Fibroblast of the aortic adventitia (primary cell): Measurements from ENCODE around the gene ANKRD11. TPM values are rescaled to one million over a fixed set of nuclear protein-coding genes. Genes with fewer than 3 reads are reported as not detected.

Source experiments
- DNase-seq: peaks from one replicate; pipeline ENCODE4 v3.0.0-alpha.2; 2010; ENCODE audit warnings: low read depth
- H3K4me3 ChIP-seq: 2 replicates; pipeline ENCODE4 v1.5.1; 2011; ENCODE audit warnings: low read depth, mild to moderate bottlenecking, control low read depth, low read length, moderate library complexity
- CTCF ChIP-seq: IDR thresholded peaks from 2 replicates; pipeline ENCODE4 v1.5.1; 2011; ENCODE audit warnings: mild to moderate bottlenecking, low read length, control low read depth, inconsistent platforms; ENCODE audit not compliant: insufficient read depth
- total RNA-seq: library from RNA; depleted of rRNA; stranded (reverse); fragments of >200 nt; gene quantifications from 2 replicates; pipeline ENCODE4 v1.2.3, GENCODE V29; 2012; ENCODE audit warnings: low replicate concordance

The ANKRD11 gene
- total RNA-seq, 1 donor, result 78.9 TPM

DNA sequence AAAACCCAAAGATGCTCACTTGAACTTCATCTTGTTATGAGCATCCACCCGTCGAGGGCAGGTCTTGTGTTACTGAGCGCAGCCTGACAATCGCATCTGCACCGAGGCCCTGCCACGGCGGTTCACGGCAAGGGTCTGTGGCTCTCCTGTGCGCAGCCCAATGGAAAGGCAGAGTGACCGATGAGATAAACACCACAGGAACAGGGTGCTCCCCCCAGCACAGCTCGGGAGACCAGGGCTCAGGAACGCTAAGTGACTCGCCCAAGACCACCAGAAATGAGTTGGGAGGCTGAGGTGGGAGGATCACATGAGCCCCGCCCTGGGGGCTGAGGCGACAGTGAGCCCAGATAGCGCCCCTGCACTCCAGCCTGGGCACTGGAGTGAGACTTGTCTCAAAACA is 134.7 kb downstream of the ANKRD11 start:
- no peak for TF ChIP-seq CTCF
- no peak overlapping the region for H3K4me3 ChIP-seq
- no peak for DNase-seq

GRCh38 chr16:89355007-89355406 is 135.4 kb downstream of the ANKRD11 start:
- no peak overlapping the region for H3K4me3 ChIP-seq
- no peak for DNase-seq
- TF ChIP-seq CTCF, result no peak

GRCh38 chr16:89354325-89354724 is 136.0 kb downstream of the ANKRD11 start:
- no peak overlapping the region for H3K4me3 ChIP-seq
- DNase-seq, result no peak
- no peak for TF ChIP-seq CTCF

DNA sequence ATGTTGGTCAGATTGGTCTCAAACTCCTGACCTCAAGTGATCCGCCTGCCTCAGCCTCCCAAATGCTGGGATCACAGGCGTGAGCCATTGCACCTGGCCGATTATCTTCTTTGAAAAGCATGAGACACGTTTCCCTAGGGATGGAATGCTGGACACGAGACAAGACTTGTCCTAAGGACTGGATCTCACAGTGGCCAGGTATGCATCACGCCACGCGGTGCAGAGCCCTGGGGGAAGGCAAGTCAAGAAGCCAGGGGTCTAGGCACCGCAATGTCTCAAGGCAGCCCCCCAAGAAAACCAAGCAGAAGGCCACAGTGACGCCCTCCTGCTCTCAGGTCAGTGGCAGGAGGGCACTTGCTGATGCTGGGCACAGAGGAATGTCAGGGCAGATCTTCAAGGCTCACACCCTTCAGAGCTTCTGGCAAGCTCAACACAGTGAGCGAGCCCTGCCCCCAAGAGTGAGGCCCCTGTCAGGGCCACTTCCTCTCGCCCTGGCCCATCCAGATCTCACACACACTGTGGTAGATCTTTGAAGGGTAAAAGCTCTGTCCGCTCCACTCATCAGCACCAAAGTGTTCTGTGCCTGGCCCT is 138.2 kb downstream of the ANKRD11 start:
- TF ChIP-seq CTCF, result no peak
- no peak for DNase-seq
- no peak overlapping the region for H3K4me3 ChIP-seq

DNA sequence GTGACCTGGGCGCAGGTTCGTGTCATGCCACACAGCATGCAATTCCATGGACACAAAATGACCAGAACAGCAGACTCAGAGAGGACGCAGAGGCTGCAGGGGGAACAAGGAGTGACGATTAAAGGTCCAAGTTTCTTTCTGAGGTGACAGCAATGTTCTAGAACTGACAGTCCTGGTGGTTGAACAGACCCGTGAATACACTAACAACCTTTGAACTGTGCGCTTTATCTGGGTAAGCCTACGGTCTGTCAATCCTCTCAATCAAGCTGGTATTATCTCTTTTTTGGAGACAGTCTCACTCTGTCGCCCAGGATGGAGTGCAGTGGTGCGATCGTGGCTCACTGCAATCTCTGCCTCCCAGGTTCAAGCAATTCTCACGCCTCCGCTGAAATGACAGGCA is 138.7 kb downstream of the ANKRD11 start:
- no peak overlapping the region for H3K4me3 ChIP-seq
- DNase-seq, result no peak
- no peak for TF ChIP-seq CTCF

DNA sequence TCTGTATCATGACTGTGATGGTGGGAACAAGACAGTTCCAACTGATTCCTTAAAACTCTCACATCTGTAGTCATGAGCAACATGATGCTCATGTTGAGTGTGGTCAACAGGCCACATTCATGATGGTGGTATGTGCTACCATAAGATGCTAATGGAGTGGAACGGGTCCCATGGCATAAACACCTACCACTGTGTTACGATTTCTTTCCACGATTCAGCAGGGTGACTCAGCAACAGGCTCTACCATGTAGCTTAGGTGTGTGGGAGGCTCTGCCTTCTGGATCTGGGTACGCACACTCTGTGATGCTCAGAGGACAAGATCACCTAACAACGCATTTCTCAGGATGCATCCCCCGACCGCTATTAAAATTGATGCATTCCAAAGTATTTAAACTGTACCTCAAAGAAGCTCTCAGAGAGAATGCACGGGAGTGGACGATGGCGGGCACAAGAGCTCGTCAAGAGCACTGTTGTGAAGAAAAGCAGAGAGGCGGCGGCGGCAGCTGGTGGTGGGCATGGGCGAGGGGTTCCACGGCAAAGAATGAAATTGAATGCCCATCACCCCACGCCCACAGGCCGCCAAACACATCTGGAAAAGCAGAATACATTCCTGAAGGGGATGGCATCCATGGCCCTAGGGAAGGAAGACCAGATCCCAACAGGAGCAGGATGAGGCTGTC is 139.5 kb downstream of the ANKRD11 start:
- H3K4me3 ChIP-seq, result no peak overlapping the region
- no peak for TF ChIP-seq CTCF
- DNase-seq, result no peak
